Esophagus squamous epithelium (tissue), 5 donors: ENCODE data around the gene PCSK6. TPM values are rescaled to one million over a fixed set of nuclear protein-coding genes. Genes with fewer than 3 reads are reported as not detected.

Experiments used
- DNase-seq: peaks from one replicate; lab custom pipeline; 2025; lab: John Stamatoyannopoulos, UW
- H3K27ac ChIP-seq, 4 donors: fragments of 200-600 bp; sonication (generic); one replicate each; pipeline ENCODE4 v1.5.1; 2016 to 2019; ENCODE audit warnings: mild to moderate bottlenecking in 1 of 4
- H3K27me3 ChIP-seq, 4 donors: fragments of 200-600 bp; sonication (generic); 1 replicate in 3 of 4; 2 replicates in 1 of 4; pipeline versions ENCODE4 v1.5.1 to v1.6.0; 2017 to 2021; ENCODE audit warnings: antibody characterized with exemption in 1 of 4
- H3K36me3 ChIP-seq, 3 donors: fragments of 200-600 bp; sonication (generic); one replicate each; pipeline ENCODE4 v1.5.1; 2016 to 2019
- H3K4me1 ChIP-seq, 3 donors: fragments of 200-600 bp; sonication (generic); one replicate each; pipeline ENCODE4 v1.5.1; 2017 to 2019
- H3K4me3 ChIP-seq, 4 donors: fragments of 200-600 bp; sonication (generic); 1 replicate in 3 of 4; 2 replicates in 1 of 4; pipeline ENCODE4 v1.5.1; 2016 to 2019; ENCODE audit warnings: mild to moderate bottlenecking in 2 of 4, moderate library complexity in 1 of 4
- H3K9me3 ChIP-seq, 3 donors: fragments of 200-600 bp; sonication (generic); one replicate each; pipeline ENCODE4 v1.5.1; 2016 to 2019
- POLR2A ChIP-seq, 4 donors: fragments of 450-650 bp; IDR thresholded peaks; one replicate each; pipeline ENCODE4 v1.6.1; 2017; ENCODE audit warnings: antibody characterized with exemption in 4 of 4, mild to moderate bottlenecking in 4 of 4, moderate library complexity in 3 of 4
- WGBS, 2 donors: methylation state at CpG; one replicate each; pipeline ENCODE4 v1.1.5; 2018; 5-methylcytosine and 5-hydroxymethylcytosine counted together
- intact Hi-C: fragments of 100-400 bp; cut with DNase I; formaldehyde crosslinking; loops from one replicate; pipeline ENCODE4 v1.15.0; 2022
- total RNA-seq, 4 donors: library from RNA; depleted of rRNA; stranded (reverse); fragments of >200 nt; gene quantifications; one replicate each; pipeline ENCODE4 v1.1.0, GENCODE V29; 2016
- TF ChIP-seq, protein P1 (sequence below), 6 experiments: fragments of 450-650 bp in 4 of 6; fragments of 200-600 bp in 2 of 6; sonication (generic) in 2 of 6; IDR thresholded peaks; one replicate each; pipeline ENCODE4 v1.5.1; 2016 to 2019; ENCODE audit warnings: antibody characterized with exemption in 6 of 6, mild to moderate bottlenecking in 4 of 6, moderate library complexity in 4 of 6
- donor health status: DM: yes; HTN: yes; CAD: no.

Gene PCSK6
- total RNA-seq, 4 donors from 2014 or later, result 5.1 to 13.8 (median 9.2) TPM

DNA sequence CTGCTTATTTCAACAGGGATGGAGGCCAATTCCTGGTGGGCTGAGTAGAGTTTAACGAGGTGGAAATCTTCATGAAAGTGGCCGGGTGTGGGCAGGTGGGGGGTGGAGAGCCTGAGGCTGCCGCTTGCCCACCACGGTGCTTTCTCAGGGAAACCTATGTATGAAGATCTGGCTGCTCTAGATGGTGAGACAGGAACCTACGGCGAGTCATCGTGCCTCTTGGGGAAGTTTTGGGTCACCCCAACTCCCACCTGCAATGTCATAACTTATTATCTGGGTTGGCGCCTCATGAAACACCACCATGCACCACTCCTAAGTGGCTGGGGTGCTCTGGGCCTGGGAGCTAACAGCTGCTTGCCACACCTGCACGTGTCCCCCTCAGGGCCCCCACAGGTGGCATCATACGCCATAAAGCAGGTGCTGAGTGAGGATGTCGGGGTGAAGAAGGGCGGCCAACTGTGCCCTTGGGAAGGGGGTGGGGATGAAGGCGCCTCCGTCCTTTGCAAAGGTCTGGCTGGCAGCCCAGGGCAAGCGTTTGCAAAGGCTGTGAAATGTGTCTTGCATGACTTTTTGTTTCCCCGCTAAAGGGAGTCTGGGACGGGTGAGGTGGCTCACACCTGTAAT is 166.5 kb downstream of the PCSK6 start:
- Histone ChIP-seq H3K27me3 (peaks cover 0 to 42% (median 0%) of the 10 kb centered on the region in 4 donors), H3K4me1 (peaks cover 0 to 9% (median 0%) of the 10 kb centered on the region in 3 donors), H3K36me3 (no peaks in the 10 kb centered on the region), H3K27ac (no peak overlapping the region), H3K4me3 (no peak overlapping the region), H3K9me3 (no peaks in the 10 kb centered on the region)
- TF ChIP-seq POLR2A (IDR thresholded peaks at IDR 0.05), result no peak
- TF ChIP-seq, protein P1, sequence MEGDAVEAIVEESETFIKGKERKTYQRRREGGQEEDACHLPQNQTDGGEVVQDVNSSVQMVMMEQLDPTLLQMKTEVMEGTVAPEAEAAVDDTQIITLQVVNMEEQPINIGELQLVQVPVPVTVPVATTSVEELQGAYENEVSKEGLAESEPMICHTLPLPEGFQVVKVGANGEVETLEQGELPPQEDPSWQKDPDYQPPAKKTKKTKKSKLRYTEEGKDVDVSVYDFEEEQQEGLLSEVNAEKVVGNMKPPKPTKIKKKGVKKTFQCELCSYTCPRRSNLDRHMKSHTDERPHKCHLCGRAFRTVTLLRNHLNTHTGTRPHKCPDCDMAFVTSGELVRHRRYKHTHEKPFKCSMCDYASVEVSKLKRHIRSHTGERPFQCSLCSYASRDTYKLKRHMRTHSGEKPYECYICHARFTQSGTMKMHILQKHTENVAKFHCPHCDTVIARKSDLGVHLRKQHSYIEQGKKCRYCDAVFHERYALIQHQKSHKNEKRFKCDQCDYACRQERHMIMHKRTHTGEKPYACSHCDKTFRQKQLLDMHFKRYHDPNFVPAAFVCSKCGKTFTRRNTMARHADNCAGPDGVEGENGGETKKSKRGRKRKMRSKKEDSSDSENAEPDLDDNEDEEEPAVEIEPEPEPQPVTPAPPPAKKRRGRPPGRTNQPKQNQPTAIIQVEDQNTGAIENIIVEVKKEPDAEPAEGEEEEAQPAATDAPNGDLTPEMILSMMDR (IDR thresholded peaks at IDR 0.05), result no peak
- WGBS, 2 donors, result 78 to 82% methylated on average over 9 to 10 of the region's 17 CpGs
- intact Hi-C loops, result no loop called here
- DNase-seq, result no peak

GRCh38 chr15:101322016-101322695 is 167.4 kb downstream of the PCSK6 start:
- peaks cover 0 to 36% (median 0%) of the 10 kb centered on the region in 4 donors for H3K27me3 ChIP-seq
- DNase-seq, result no peak
- H3K27ac ChIP-seq, result no peak overlapping the region
- H3K9me3 ChIP-seq, result no peaks in the 10 kb centered on the region
- no peak for TF ChIP-seq POLR2A (IDR thresholded peaks at IDR 0.05)
- TF ChIP-seq, protein P1 (IDR thresholded peaks at IDR 0.05), result no peak
- intact Hi-C loops, result no loop called here
- peaks cover 0 to 12% (median 0%) of the 10 kb centered on the region in 3 donors for H3K4me1 ChIP-seq
- no peaks in the 10 kb centered on the region for H3K36me3 ChIP-seq
- H3K4me3 ChIP-seq, result no peak overlapping the region
- 89 to 94% methylated on average over 19 to 21 of the region's 21 CpGs for WGBS, 2 donors

- intact Hi-C loops, result no loop called here
- H3K4me1 ChIP-seq, result peaks cover 0 to 12% (median 0%) of the 10 kb centered on the region in 3 donors
- WGBS, 2 donors, result 61 to 67% methylated on average over 5 to 21 of the region's 21 CpGs
- no peaks in the 10 kb centered on the region for H3K9me3 ChIP-seq
- TF ChIP-seq, protein P1 (IDR thresholded peaks at IDR 0.05), result peak in 1 of 6 experiments; percentile 16
- no peak for TF ChIP-seq POLR2A (IDR thresholded peaks at IDR 0.05)
- no peak for DNase-seq
- no peak overlapping the region for H3K27ac ChIP-seq
- H3K36me3 ChIP-seq, result no peaks in the 10 kb centered on the region
- H3K27me3 ChIP-seq, result peaks cover 0 to 24% (median 0%) of the 10 kb centered on the region in 4 donors
- H3K4me3 ChIP-seq, result peak overlapping the region in 2 of 4 donors; percentile 9 to 33
Measured at GRCh38 chr15:101320501-101321052, 168.9 kb downstream of the PCSK6 start.

DNA sequence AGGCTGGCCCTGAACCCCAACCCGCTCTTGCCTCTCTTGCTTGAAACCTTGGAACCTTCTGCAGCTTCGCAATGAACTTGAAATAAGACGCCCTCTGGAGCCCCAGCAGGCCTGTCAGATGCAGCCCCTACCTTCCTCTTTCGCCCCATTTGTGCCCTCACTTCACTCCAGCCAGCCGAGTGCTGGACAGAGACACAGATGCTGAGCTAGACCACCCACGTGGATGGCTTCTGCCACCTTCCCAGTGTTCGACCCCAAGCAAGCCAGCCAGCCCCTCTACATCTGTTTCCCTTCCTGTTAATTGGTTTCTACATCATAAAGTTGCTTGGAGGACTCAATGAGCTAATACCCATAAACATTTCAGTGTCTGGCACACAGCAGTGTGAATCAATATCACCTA is 170.7 kb downstream of the PCSK6 start:
- Histone ChIP-seq H3K27ac (no peak overlapping the region), H3K27me3 (peaks cover 0 to 24% (median 0%) of the 10 kb centered on the region in 4 donors), H3K36me3 (no peaks in the 10 kb centered on the region), H3K4me1 (peaks cover 0 to 12% (median 0%) of the 10 kb centered on the region in 3 donors), H3K4me3 (no peak overlapping the region), H3K9me3 (no peaks in the 10 kb centered on the region)
- TF ChIP-seq, protein P1 (IDR thresholded peaks at IDR 0.05), result no peak
- intact Hi-C loops, result no loop called here
- no peak for DNase-seq
- 59 to 71% methylated on average over 7 of the region's 7 CpGs for WGBS, 2 donors
